Epithelial cell of proximal tubule (primary cell): ENCODE measurements around the gene LEUTX. TPM values are rescaled to one million over a fixed set of nuclear protein-coding genes. Genes with fewer than 3 reads are reported as not detected.

Source experiments
- DNase-seq: peaks from one replicate; pipeline ENCODE4 v3.0.0-alpha.2; 2011; ENCODE audit warnings: low read depth
- H3K4me3 ChIP-seq: 2 replicates; pipeline ENCODE4 v1.5.1; 2011; ENCODE audit warnings: low read depth, mild to moderate bottlenecking, low read length
- CTCF ChIP-seq: conservative IDR thresholded peaks from 2 replicates; pipeline ENCODE4 v1.5.1; 2012; ENCODE audit warnings: low read depth, mild to moderate bottlenecking, low read length
- total RNA-seq: library from RNA; depleted of rRNA; stranded (reverse); fragments of >200 nt; gene quantifications from 2 replicates; pipeline ENCODE4 v1.2.3, GENCODE V29; 2015

LEUTX gene
- total RNA-seq = not detected in 2 replicates

GRCh38 chr19:39778763-39779162, at the start of gene LEUTX:
TSS of gene LEUTX (plus strand) at chr19:39778854. CDS start at chr19:39778921, 67 bp downstream.
- no peak for TF ChIP-seq CTCF
- H3K4me3 ChIP-seq = no peak within 1 kb of the TSS
- DNase-seq = no peak

- DNase-seq = no peak
- H3K4me3 ChIP-seq = no peak overlapping the region
- no peak for TF ChIP-seq CTCF
Measured at GRCh38 chr19:39729594-39729993, 49.1 kb upstream of the LEUTX start.

GRCh38 chr19:39731685-39732084, 47.0 kb upstream of the LEUTX start:
- DNase-seq = no peak
- no peak for TF ChIP-seq CTCF
- no peak overlapping the region for H3K4me3 ChIP-seq

GRCh38 chr19:39733841-39734240, 44.8 kb upstream of the LEUTX start:
- DNase-seq = no peak
- TF ChIP-seq CTCF = no peak
- no peak overlapping the region for H3K4me3 ChIP-seq

GRCh38 chr19:39735688-39736087, 43.0 kb upstream of the LEUTX start:
- TF ChIP-seq CTCF = no peak
- H3K4me3 ChIP-seq = no peak overlapping the region
- no peak for DNase-seq

GRCh38 chr19:39736088-39736487, 42.6 kb upstream of the LEUTX start:
- TF ChIP-seq CTCF = no peak
- DNase-seq = no peak

GRCh38 chr19:39737351-39737750, 41.3 kb upstream of the LEUTX start:
- no peak for TF ChIP-seq CTCF
- DNase-seq = no peak
- no peak overlapping the region for H3K4me3 ChIP-seq

More at GRCh38 chr19:39736088-39736487, 42.6 kb upstream of the LEUTX start:
- no peak overlapping the region for H3K4me3 ChIP-seq
